GM18507 (cell line): ENCODE measurements around the gene MGST1.
"Not testable (repeated sequence)": the region's sequence is repeated elsewhere in the genome, so short reads cannot be mapped to it uniquely, and the experiment has no call there.

Experiments used
- DNase-seq: peaks from one replicate; pipeline ENCODE4 v3.0.0; 2011; ENCODE audit warnings: low read depth; ENCODE audit not compliant: insufficient read length; ENCODE audit errors: extremely low spot score
- FAIRE-seq: peaks from 2 replicates; lab custom pipeline; 2011; peaks lifted over from hg19 to GRCh38; lab: Jason Lieb, UNC

The MGST1 gene

DNA sequence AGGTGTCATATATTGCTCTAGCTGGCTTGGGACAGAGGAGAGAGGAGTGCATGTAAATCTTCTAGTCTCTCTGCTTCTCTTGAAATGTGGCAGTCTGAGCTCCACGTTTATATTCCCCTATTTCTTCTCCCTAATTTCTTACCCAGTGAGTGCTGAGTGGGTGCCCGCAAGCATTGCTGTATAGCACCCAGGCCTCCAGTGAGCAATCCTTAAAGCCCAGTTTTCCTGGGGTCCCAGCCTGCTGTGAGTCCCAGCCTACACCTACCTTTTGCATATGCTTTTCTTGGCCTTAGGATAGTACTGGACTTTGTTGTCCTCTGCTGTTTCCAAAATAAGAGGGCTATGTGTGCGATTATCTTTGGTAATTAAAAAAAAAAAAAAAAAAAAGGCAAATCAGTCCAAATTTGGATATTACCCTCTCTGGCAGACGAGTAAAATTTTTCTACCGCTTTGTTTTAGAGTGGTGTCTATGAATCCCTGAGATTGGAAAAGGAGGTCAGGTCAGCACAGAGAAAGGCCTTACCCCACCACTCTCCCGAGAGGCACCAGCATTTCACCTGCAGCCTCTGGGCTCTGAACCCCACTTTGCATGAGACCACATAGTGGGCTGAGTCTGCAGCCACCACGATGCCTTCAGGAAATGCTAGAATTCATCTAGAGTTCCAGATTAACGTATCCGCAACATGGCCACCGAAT is 1.1 kb downstream of the MGST1 start:
- no peak for DNase-seq
- FAIRE-seq: no peak

DNA sequence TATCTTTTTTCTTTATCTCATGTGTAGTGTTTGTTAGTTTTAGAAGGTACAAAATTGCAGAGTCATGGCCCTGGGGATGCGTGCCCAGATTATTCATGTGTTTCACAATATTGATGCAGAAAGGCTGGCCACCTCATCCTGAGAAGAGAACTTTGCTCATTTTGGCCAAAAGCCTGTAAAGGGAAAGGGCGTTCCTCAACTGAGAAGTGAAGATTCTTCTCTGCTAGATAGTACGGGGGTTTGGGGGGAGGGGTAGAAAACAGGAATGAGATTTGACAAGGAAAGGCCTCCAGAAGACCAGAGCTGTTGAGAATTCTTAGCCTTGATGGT is 1.7 kb downstream of the MGST1 start:
- FAIRE-seq (peak; percentile 31), DNase-seq (no peak)

DNA sequence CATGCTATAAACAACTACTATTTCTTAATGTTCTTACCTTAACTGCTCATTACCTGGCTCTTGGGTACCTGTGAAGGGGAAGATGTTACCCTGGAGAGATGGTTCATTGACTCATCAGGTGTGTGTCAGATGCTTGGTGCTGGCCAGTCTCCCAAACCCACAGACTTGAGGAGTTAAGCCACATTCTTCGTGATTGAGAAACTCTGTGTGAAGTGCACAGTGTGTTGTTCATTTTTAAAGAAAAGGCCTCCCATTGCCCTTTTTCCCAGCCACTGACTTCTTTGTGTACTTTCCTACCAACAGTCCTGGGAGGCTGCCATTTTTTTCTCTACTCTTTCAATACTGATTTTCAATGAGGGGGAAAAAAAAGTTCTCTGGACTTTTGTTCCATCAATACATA is 3.2 kb downstream of the MGST1 start:
- FAIRE-seq: no peak
- DNase-seq: no peak

GRCh38 chr12:16352481-16352880 is 5.0 kb downstream of the MGST1 start:
- FAIRE-seq: no peak

GRCh38 chr12:16358878-16359277 is 11.4 kb downstream of the MGST1 start:
- no peak for DNase-seq
- FAIRE-seq: no peak

More at GRCh38 chr12:16352481-16352880, 5.0 kb downstream of the MGST1 start:
- DNase-seq: no peak

DNA sequence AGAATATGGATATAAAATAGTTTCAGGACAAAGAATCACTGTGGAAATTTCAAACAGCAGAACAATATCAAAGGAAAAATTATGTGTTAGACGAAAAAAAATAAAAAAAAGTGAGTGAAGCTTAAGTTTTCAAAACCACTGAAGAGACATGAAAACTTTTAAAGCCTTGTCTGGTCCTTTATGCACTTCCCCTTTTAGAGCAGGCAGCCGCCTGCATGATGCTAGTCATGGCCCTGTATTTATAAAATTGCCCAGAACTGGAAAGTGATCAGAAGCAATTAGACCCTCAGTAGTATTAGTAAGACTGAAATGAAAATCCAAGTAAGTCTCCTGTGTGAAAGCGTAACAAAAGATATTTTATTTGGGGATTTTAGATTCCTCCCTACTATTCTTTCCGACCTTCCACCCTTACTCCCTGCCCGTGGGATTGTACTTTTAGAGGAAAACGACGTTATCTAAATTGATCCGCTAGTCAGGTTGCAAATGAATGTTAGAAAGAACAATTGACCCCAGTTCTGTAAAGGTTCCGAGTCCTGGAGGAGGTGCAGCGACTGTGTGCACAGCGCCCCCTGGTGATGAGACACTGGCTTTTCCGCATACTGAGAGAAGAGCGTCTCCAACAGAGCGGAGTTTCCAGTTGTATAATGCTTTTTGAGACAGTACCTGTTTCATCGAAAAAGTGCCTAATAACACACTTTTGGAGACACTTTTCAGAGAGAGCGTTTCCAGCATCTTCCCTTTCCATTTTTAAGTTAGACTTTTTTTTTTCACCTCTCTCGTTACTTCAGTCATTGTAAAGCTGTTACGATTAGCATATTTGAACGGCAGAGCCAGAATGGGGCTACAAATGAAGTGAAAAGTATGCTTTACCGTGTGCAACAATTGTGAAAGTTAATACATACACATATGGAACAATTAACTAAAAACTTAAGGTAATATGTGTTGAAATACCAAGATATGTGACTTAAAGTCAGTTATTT is 12.4 kb downstream of the MGST1 start:
- DNase-seq (no peak), FAIRE-seq (peak; percentile 51)

GRCh38 chr12:16361142-16361783 is 13.8 kb downstream of the MGST1 start:
- no peak for DNase-seq
- no peak for FAIRE-seq

- FAIRE-seq (no peak), DNase-seq (no peak)
Observed at GRCh38 chr12:16362550-16362949, 15.1 kb downstream of the MGST1 start.

- FAIRE-seq: no peak
- no peak for DNase-seq
Observed at GRCh38 chr12:16369156-16369555, 21.7 kb downstream of the MGST1 start.

DNA sequence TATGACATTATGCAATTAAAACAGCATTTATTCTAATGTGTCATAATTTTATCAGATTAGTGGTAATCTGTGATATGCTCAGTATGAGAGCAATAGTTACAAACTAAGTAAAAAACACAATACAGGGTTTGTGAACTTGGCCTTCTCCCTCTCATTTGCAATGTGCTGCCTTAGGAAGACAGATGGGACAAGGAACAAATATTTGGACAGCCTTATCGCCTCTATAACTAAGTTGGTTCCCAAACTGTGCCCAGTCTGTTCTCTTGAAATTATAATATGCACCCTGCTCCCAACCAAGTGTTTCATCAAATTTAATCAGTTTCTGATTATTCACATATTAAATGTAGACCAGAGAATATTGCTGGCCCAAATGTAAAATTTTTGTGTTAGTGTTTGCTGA is 22.7 kb downstream of the MGST1 start:
- FAIRE-seq: no peak

DNA sequence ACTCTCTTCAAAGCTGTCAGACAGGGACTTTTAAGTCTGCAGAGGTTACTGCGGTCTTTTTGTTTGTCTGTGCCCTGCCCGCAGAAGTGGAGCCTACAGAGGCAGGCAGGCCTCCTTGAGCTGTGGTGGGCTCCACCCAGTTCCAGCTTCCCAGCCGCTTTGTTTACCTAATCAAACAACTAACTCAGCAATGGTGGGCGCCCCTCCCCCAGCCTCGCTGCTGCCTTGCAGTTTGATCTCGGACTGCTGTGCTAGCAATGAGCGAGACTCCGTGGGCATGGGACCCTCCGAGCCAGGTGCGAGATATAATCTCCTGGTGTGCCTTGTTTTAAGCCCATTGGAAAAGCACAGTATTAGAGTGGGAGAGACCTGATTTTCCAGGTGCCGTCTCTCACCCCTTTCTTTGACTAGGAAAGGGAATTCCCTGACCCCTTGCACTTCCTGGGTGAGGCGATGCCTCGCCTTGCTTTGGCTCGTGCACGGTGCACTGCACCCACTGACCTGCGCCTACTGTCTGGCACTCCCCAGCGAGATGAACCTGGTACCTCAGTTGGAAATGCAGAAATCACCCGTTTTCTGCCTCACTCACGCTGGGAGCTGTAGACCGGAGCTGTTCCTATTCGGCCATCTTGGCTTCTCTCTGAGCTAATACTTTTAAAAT is 35.3 kb downstream of the MGST1 start:
- DNase-seq, FAIRE-seq: not testable (repeated sequence)

More for the DNA sequence above, 22.7 kb downstream of the MGST1 start:
- no peak for DNase-seq

GRCh38 chr12:16384732-16385131 is 37.3 kb downstream of the MGST1 start:
- no peak for DNase-seq
- FAIRE-seq: no peak

DNA sequence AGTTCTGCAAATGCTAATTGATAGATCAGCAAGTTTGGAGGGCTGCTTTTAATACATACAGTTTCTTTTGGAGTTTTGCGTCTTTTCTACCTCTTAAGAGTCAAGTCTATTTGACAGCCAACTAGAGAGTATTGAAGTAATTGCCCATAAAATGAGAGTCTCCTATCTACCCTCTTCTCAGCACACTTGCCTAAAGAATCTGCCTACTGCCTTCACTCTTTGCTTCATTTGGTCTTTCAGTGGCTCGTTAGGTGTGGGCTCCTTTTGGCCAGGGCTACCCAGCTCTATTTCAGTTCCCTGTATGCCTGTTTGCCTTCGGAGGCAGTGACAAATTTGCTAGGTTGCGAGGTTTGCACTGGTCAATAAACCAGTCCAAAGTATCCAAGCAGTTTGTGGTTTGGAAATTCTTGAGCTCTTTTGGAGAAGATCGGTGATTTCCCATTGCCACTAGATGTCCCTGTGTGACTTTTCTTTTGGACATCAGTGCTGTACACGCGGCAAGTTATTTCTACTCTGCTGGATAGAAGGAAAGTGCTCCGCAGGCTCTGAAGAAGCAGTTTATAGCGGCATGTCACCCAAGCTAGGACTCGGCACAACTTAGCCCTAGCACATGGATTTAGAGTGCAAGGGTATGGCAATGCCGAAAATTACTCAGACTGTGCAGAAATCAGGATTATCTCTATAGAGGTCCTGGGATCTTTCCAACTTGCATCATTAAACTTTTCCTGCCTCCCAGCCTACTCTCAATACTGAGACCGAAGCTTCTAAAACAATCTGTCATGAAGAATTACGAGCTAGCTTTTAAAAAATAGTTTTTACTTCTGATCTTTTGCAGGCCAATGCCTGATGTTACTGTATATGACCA is 38.6 kb downstream of the MGST1 start:
- DNase-seq (no peak), FAIRE-seq (no peak)

GRCh38 chr12:16387919-16388318 is 40.5 kb downstream of the MGST1 start:
- DNase-seq: no peak
- no peak for FAIRE-seq

DNA sequence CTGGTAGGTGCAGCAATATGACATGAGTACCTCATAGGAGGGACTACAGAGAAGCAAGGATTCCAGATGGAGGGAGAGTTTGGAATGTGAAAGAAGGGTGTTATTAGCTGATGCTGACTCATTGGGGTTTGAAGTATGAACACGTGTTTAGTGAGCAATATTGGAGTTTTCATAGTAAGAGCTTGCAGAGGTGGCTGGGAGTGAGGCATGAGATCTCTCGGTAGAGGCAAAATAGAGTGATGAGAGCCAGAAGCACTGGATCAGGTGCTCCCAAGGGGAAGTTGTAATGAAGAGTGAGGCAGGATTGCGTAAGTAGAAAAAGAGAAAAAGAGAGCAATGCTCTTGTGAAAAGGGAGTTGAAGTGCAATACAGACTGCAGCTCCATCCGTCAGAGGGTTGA is 42.1 kb downstream of the MGST1 start:
- DNase-seq (no peak), FAIRE-seq (no peak)

GRCh38 chr12:16392846-16393535 is 45.5 kb downstream of the MGST1 start:
- DNase-seq (no peak), FAIRE-seq (no peak)

- DNase-seq (no peak), FAIRE-seq (no peak)
Observed at GRCh38 chr12:16399101-16399500, 51.7 kb downstream of the MGST1 start.

- not testable (repeated sequence) for DNase-seq, FAIRE-seq
Observed at GRCh38 chr12:16401835-16402234, 54.4 kb downstream of the MGST1 start.
